ENCODE results near the gene ERC1.

DNA sequence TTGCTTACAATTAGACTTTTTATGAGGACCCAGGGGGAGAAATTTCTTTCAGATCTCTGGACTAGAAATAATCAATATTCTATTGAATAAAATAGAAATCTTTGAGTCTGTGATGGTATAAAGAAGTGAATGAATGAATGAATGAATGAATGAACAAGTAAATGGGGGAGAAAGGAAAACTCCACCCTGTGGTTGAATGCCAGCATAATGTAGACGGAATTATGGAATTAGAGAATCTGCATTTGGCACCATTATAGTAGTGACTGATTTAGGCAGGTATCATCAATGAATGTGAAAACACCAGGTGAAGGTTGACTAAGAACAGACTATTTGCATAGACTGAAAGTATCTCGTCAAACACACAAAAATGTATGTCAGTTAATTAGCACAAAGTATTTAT lies 468.3 kb downstream of the ERC1 start:
- TF ChIP-seq, protein P1, sequence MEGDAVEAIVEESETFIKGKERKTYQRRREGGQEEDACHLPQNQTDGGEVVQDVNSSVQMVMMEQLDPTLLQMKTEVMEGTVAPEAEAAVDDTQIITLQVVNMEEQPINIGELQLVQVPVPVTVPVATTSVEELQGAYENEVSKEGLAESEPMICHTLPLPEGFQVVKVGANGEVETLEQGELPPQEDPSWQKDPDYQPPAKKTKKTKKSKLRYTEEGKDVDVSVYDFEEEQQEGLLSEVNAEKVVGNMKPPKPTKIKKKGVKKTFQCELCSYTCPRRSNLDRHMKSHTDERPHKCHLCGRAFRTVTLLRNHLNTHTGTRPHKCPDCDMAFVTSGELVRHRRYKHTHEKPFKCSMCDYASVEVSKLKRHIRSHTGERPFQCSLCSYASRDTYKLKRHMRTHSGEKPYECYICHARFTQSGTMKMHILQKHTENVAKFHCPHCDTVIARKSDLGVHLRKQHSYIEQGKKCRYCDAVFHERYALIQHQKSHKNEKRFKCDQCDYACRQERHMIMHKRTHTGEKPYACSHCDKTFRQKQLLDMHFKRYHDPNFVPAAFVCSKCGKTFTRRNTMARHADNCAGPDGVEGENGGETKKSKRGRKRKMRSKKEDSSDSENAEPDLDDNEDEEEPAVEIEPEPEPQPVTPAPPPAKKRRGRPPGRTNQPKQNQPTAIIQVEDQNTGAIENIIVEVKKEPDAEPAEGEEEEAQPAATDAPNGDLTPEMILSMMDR (IDR thresholded peaks at IDR 0.05): no peak
- no peak for TF ChIP-seq POLR2A (IDR thresholded peaks at IDR 0.05)
